GM19043 (cell line): ENCODE results near the gene DSCAML1.

Experiments used
- ATAC-seq: cut with Tn5 transposase; IDR thresholded peaks from one replicate; pipeline ENCODE4 v1.9.1; 2021; ENCODE audit warnings: low read depth; ENCODE audit not compliant: unreplicated experiment

Gene DSCAML1

GRCh38 chr11:117643606-117644300, 153.3 kb downstream of the DSCAML1 start:
- ATAC-seq = no peak

- no peak for ATAC-seq
Measured at GRCh38 chr11:117642835-117643234, 154.2 kb downstream of the DSCAML1 start.

- ATAC-seq = no peak
Measured at GRCh38 chr11:117642396-117642795, 154.6 kb downstream of the DSCAML1 start.

- no peak for ATAC-seq
Measured at GRCh38 chr11:117641008-117641915, 155.8 kb downstream of the DSCAML1 start.

GRCh38 chr11:117640041-117640440, 157.0 kb downstream of the DSCAML1 start:
- no peak for ATAC-seq

DNA sequence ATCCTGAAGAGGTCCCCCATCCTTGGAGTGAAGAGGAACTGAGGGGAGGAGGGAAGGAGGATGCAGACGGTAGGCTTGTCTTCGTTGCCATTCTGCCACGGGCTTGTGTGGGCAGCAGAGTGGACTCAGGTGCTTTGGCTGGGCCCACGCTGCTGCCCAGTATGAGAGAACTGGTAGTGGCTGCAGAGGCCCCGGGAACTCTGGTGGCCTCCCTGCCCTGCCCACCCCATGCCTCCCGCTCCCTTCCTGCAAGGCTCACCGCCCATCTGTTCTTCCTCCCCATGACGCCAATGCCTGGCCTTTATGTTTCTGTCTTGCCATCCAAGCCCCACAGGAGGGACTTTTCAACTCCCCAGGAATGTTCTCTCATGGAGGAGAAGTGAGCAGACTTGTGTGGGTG, 157.4 kb downstream of the DSCAML1 start:
- ATAC-seq = no peak

GRCh38 chr11:117638911-117639543, 158.0 kb downstream of the DSCAML1 start:
- ATAC-seq = no peak

GRCh38 chr11:117634756-117635603, 162.0 kb downstream of the DSCAML1 start:
- no peak for ATAC-seq

DNA sequence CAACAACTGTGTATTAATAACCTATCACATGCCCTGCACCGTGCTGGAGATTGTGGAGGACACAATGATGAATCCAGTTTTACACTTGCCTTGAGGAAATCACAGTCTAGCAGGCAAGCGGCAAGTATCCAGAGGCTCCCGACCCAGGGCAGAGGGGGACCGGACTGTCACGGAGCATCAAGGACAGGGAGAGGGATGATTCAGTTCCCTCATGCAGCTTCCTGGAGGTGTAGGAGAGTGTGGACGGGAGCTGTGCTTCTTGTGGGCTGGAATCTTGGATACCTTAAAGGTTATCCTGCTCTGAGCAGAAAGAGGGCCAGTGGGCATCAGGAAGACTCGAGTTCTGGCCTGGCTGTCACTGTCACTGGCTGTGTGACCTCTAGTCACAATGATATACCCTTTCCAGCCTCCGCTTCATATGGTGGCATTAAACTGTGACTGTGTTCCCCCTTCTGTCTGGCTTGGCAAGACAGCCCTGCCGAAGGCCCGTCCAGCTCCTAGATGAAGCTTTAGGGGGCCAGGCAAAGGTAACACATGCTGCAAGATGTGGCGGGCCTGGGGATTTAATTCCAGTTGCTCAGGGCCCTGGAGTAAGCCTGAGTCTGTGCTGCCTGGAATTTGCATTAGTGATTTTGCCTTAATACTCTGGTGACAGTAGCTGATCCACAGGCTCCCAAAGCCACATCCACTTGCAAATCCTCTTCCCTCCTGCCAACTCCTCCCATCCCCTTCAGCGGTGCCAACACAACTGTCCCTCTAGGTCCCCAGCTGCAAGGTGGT, 162.8 kb downstream of the DSCAML1 start:
- no peak for ATAC-seq

GRCh38 chr11:117633186-117633754, 163.7 kb downstream of the DSCAML1 start:
- no peak for ATAC-seq

GRCh38 chr11:117632306-117632705, 164.7 kb downstream of the DSCAML1 start:
- no peak for ATAC-seq

DNA sequence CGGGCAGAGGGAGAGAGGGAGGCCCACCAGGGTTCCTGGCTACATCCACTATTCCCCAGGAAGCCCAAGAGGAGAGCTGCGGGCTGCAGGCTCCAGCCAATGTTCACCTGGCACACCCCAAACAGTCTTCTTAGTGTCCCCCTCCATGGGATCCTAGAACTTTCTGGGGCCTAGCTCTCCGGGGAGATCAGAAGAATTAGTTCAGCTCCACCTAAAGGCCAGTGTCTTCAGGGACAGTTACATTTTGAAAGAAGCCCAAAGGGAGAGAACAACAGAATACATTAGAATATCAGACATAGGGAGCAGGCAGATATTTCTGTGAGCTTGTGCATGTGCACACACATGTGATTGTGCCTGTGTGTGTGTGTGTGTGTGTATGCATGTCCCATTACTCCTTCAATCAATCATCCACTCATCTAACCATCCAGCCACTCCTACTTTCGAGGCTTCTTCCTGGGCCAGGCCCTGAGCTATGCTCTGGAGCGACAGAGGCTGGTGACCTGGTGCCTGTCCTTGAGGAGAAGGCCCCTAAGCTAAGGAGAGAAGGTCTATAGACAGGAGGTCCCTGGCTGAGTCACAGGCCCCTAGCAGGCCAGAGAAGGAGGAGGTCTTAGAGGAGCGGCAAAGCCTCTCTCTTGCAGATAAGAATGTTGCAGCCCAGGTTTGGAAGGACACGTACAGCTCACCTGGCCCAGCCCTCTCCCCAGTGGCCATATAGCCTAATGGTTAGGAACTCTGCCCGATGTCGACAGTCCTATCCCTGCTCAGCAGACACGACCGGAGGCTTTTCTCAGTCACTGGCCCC, 165.5 kb downstream of the DSCAML1 start:
- no peak for ATAC-seq

- no peak for ATAC-seq
Measured at GRCh38 chr11:117629891-117630538, 167.0 kb downstream of the DSCAML1 start.

DNA sequence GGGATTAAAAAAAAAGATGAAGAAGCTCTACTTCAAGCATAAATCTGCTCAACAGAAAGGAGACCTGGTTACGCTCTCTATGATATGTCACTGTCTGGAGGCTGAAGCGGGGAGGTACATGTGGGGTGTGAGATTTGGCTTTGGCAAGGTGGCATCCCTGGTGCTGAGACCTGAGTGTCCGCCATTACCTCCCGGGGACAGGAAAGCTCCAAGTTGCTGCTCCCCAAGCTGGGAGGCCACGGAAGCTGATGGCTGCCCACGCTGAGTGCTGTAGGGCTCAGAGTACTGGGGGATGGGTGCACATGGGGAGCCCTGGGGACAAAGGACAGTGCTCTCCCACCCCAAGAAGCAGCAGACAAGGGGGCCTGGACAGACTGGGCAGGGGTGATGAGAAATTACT, 167.9 kb downstream of the DSCAML1 start:
- ATAC-seq = no peak

DNA sequence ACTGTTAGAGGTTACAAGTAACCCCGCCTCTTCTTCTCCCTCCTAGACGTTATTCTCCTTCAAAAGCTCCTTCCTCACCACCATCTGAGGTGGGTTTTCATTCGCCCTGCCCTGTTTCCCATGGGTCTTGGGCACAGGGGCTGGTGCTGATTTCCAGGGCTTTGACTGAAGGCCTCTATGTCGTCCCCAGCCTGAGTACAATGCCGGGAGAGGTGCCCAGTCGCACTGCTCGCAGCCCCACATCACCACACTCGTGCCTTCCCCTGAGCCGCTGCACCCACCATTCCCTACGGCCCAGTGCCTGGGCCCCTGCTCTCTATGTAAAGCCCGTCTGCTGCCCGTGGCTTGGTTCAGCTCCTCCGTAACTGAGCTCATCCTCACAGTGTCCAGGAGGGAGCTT, 169.8 kb downstream of the DSCAML1 start:
- ATAC-seq = no peak

DNA sequence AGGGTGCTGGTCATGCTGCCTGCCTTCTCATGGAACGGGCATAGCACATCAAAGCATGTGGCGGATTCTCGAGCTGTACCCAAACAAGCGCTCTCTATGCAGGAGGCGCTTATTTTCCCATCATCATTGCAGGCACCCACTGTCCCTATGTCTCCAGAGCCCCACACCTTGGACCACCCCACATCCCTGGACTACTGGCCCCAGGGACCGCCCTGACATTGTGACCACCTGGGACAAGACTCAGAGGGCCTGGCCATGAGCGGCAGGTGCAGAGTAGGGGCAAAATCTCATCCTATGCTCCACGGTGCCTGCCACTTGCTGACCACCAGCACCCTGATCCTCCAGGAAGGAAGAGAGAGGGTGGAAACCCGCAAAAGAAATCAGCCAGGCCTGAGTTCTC, 170.4 kb downstream of the DSCAML1 start:
- ATAC-seq = no peak

GRCh38 chr11:117625237-117625636, 171.8 kb downstream of the DSCAML1 start:
- ATAC-seq = no peak

DNA sequence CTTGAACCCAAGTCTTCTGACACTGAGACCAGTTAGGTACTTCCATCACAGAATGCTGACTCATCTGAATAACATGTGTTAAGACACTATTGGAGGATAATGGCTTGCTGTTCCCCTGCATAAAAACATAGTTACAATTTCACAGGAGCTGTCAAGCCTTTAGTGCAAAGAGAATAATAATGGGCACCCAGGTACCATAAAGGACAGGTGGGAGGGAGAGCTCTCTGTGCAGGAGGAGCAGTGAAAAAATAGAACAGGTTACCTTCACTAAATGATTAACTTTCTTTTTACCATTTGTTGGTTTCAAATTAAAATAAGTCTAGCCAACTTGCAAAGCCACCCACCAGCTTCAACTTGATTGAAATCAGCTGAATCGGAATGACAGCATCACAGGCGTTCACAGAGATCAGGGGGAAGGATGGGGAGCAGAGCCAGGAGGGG, 173.2 kb downstream of the DSCAML1 start:
- no peak for ATAC-seq
